Liver (tissue), 9 donors: ENCODE results near the gene PRMT7. TPM values are rescaled to one million over a fixed set of nuclear protein-coding genes. Genes with fewer than 3 reads are reported as not detected.

Experiments used
- DNase-seq: peaks from one replicate; pipeline ENCODE4 v3.0.0-alpha.2; 2017; ENCODE audit warnings: low spot score
- H3K27ac ChIP-seq, 2 donors: one replicate each; pipeline ENCODE4 v1.7.0; 2013; ENCODE audit warnings: inconsistent platforms in 2 of 2, low read length in 2 of 2, control low read depth in 1 of 2, low read depth in 1 of 2, mild to moderate bottlenecking in 1 of 2
- H3K27me3 ChIP-seq, 4 donors: one replicate each; pipeline versions ENCODE4 v1.6.1 to v1.7.0; 2013; ENCODE audit warnings: low read length in 3 of 4, inconsistent platforms in 1 of 4, mild to moderate bottlenecking in 1 of 4, moderate library complexity in 1 of 4; ENCODE audit not compliant: control insufficient read depth in 4 of 4, insufficient read depth in 4 of 4
- H3K36me3 ChIP-seq, 4 donors: one replicate each; pipeline versions ENCODE4 v1.6.1 to v1.7.0; 2013; ENCODE audit warnings: low read length in 3 of 4, mild to moderate bottlenecking in 3 of 4, low read depth in 1 of 4, moderate library complexity in 1 of 4; ENCODE audit not compliant: control insufficient read depth in 4 of 4, insufficient read depth in 3 of 4
- H3K4me1 ChIP-seq, 4 donors: one replicate each; pipeline versions ENCODE4 v1.6.1 to v1.7.0; 2013; ENCODE audit warnings: low read length in 3 of 4, mild to moderate bottlenecking in 3 of 4, moderate library complexity in 1 of 4; ENCODE audit not compliant: control insufficient read depth in 4 of 4, insufficient read depth in 4 of 4
- H3K4me3 ChIP-seq, 3 donors: one replicate each; pipeline versions ENCODE4 v1.6.1 to v1.7.0; 2013; ENCODE audit warnings: low read length in 3 of 3, control low read depth in 1 of 3, low read depth in 1 of 3, mild to moderate bottlenecking in 1 of 3
- H3K9ac ChIP-seq, 2 donors: one replicate each; pipeline ENCODE4 v1.7.0; 2013; ENCODE audit warnings: low read length in 2 of 2, mild to moderate bottlenecking in 2 of 2, moderate library complexity in 2 of 2, control low read depth in 1 of 2, low read depth in 1 of 2
- H3K9me3 ChIP-seq, 4 donors: one replicate each; pipeline versions ENCODE4 v1.6.1 to v1.7.0; 2013; ENCODE audit warnings: low read length in 3 of 4; ENCODE audit not compliant: control insufficient read depth in 4 of 4
- ATF3 ChIP-seq: IDR thresholded peaks from 2 replicates; pipeline ENCODE4 v1.6.1; 2016; ENCODE audit warnings: antibody characterized with exemption
- EGR1 ChIP-seq, 2 donors: IDR thresholded peaks; 2 replicates each; pipeline ENCODE4 v1.6.1; 2016 to 2018; ENCODE audit warnings: antibody characterized with exemption in 2 of 2, low read depth in 2 of 2
- FOXA1 ChIP-seq: IDR thresholded peaks from 2 replicates; pipeline ENCODE4 v1.6.1; 2016; ENCODE audit warnings: antibody characterized with exemption
- FOXA2 ChIP-seq: IDR thresholded peaks from 2 replicates; pipeline ENCODE4 v1.6.1; 2016; ENCODE audit warnings: antibody characterized with exemption
- GABPA ChIP-seq, 2 donors: IDR thresholded peaks in 1 of 2; conservative IDR thresholded peaks in 1 of 2; 2 replicates each; pipeline ENCODE4 v1.6.1; 2016; ENCODE audit warnings: antibody characterized with exemption in 2 of 2, mild to moderate bottlenecking in 1 of 2, moderate library complexity in 1 of 2
- HNF4A ChIP-seq, 2 donors: conservative IDR thresholded peaks; 2 replicates each; pipeline ENCODE4 v1.6.1; 2016; ENCODE audit warnings: antibody characterized with exemption in 2 of 2, mild to moderate bottlenecking in 2 of 2
- HNF4G ChIP-seq: IDR thresholded peaks from 2 replicates; pipeline ENCODE4 v1.6.1; 2016; ENCODE audit warnings: antibody characterized with exemption
- JUND ChIP-seq, 2 donors: IDR thresholded peaks; 2 replicates each; pipeline ENCODE4 v1.6.1; 2016; ENCODE audit warnings: antibody characterized with exemption in 2 of 2
- MAX ChIP-seq: IDR thresholded peaks from 2 replicates; pipeline ENCODE4 v1.6.1; 2016; ENCODE audit warnings: antibody characterized with exemption
- NR2F2 ChIP-seq: IDR thresholded peaks from 2 replicates; pipeline ENCODE4 v1.6.1; 2016; ENCODE audit warnings: antibody characterized with exemption
- RAD21 ChIP-seq, 2 donors: IDR thresholded peaks; 2 replicates each; pipeline ENCODE4 v1.6.1; 2016; ENCODE audit warnings: antibody characterized with exemption in 2 of 2, mild to moderate bottlenecking in 2 of 2
- REST ChIP-seq: IDR thresholded peaks from 2 replicates; pipeline ENCODE4 v1.6.1; 2016; ENCODE audit warnings: antibody characterized with exemption, mild to moderate bottlenecking
- SP1 ChIP-seq: IDR thresholded peaks from 2 replicates; pipeline ENCODE4 v1.6.1; 2018; ENCODE audit warnings: antibody characterized with exemption, mild to moderate bottlenecking
- TAF1 ChIP-seq: conservative IDR thresholded peaks from 2 replicates; pipeline ENCODE4 v1.6.1; 2016; ENCODE audit warnings: antibody characterized with exemption, mild to moderate bottlenecking
- YY1 ChIP-seq: IDR thresholded peaks from 2 replicates; pipeline ENCODE4 v1.6.1; 2016; ENCODE audit warnings: antibody characterized with exemption, mild to moderate bottlenecking
- WGBS: extraction: QIAGEN DNeasy Blood & Tissue Kit; methylation state at CpG from one replicate; pipeline ENCODE4 v1.1.7; 2013; 5-methylcytosine and 5-hydroxymethylcytosine counted together
- polyA plus RNA-seq, 2 donors: library from polyadenylated mRNA; stranded (reverse) in 1 of 2; unstranded in 1 of 2; fragments of 200-250 nt in 1 of 2; fragments of >200 nt in 1 of 2; fragmentation: Nextera tagmentation in 1 of 2; extraction: Ambion mirVana in 1 of 2; gene quantifications; one replicate each; pipeline versions ENCODE4 v1.2.1 to v1.2.3, GENCODE V29; 2013 to 2015
- total RNA-seq, 2 donors: library from RNA; depleted of rRNA; stranded (reverse); fragments of >200 nt; gene quantifications; one replicate each; pipeline ENCODE4 v1.2.3, GENCODE V29; 2014
- donor health status: healthy.
- donor health status: healthy.
- donor health status: healthy.
- donor health status: healthy.
- donor health status: healthy.

Gene PRMT7
- total and polyA plus RNA-seq, 4 donors, result 10.7 to 31.5 (median 17.5) TPM

GRCh38 chr16:68281368-68282063 lies 29.3 kb upstream of the PRMT7 start (continued):
- no peak for TF ChIP-seq NR2F2
- no peak for TF ChIP-seq FOXA1
- no peak for TF ChIP-seq MAX
- TF ChIP-seq FOXA2, result no peak
- TF ChIP-seq HNF4G, result no peak
- no peak for TF ChIP-seq YY1
- TF ChIP-seq TAF1, result no peak
- TF ChIP-seq SP1, result no peak

- DNase-seq, result no peak
- H3K27me3 ChIP-seq, result no peaks in the 10 kb centered on the region
- no peaks in the 10 kb centered on the region for H3K9me3 ChIP-seq
- no peaks in the 10 kb centered on the region for H3K36me3 ChIP-seq
- H3K4me1 ChIP-seq, result peaks cover 0 to 3% (median 0%) of the 10 kb centered on the region in 4 donors
- H3K9ac ChIP-seq, result no peak overlapping the region
- no peak overlapping the region for H3K27ac ChIP-seq
- no peak overlapping the region for H3K4me3 ChIP-seq
- no peak for TF ChIP-seq GABPA (IDR thresholded peaks at IDR 0.05 in 1 of 2, conservative IDR thresholded peaks at IDR 0.05 in 1 of 2)
- no peak for TF ChIP-seq HNF4G
- no peak for TF ChIP-seq HNF4A (conservative IDR thresholded peaks at IDR 0.05)
- TF ChIP-seq TAF1, result no peak
- TF ChIP-seq SP1, result no peak
- no peak for TF ChIP-seq NR2F2
- TF ChIP-seq REST, result no peak
- WGBS, result 92% methylated on average over 4 of the region's 4 CpGs
These were observed 28.8 kb upstream of the PRMT7 start for GRCh38 chr16:68282064-68282452.

GRCh38 chr16:68283346-68283745 lies 27.5 kb upstream of the PRMT7 start:
- H3K4me3 ChIP-seq, result no peak overlapping the region
- no peaks in the 10 kb centered on the region for H3K9me3 ChIP-seq
- no peak for DNase-seq
- no peak overlapping the region for H3K27ac ChIP-seq
- H3K36me3 ChIP-seq, result no peaks in the 10 kb centered on the region
- H3K9ac ChIP-seq, result no peak overlapping the region
- WGBS, result 67% methylated on average over 5 of the region's 5 CpGs
- no peaks in the 10 kb centered on the region for H3K27me3 ChIP-seq
- TF ChIP-seq JUND (IDR thresholded peaks at IDR 0.05) (no peak), YY1 (no peak), TAF1 (no peak), ATF3 (no peak), NR2F2 (no peak), RAD21 (IDR thresholded peaks at IDR 0.05) (no peak), EGR1 (IDR thresholded peaks at IDR 0.05; ENCODE audit: low read depth in 2 of 2) (no peak), GABPA (IDR thresholded peaks at IDR 0.05 in 1 of 2, conservative IDR thresholded peaks at IDR 0.05 in 1 of 2) (no peak), MAX (no peak), FOXA1 (no peak), REST (no peak), HNF4G (no peak)
- H3K4me1 ChIP-seq, result peaks cover 0 to 3% (median 0%) of the 10 kb centered on the region in 4 donors
